MCF 10A (cell line): ENCODE data around the gene TTC3. TPM values are rescaled to one million over a fixed set of nuclear protein-coding genes. Genes with fewer than 3 reads are reported as not detected.

Source experiments
- BruUV-seq: library from RNA; stranded (reverse); fragments of 400-500 nt; replicated peaks from 2 replicates; lab custom pipeline; 2021; lab: Mats Ljungman, UMichigan
- CTCF ChIA-PET: fragments of 300-600 bp; sonication (Branson Sonifier 250); formaldehyde crosslinking; extraction: SDS; loops from one replicate; lab custom pipeline; 2021; ENCODE audit warnings: antibody characterized with exemption, inconsistent platforms; lab: Yijun Ruan, JAX
- POLR2A ChIA-PET: fragments of 300-600, 350-650 bp; sonication (Branson Sonifier 250); formaldehyde crosslinking; extraction: SDS; loops from one replicate; lab custom pipeline; 2020; ENCODE audit warnings: antibody characterized with exemption, inconsistent platforms; lab: Yijun Ruan, JAX
- DNase-seq: peaks from one replicate; pipeline ENCODE4 v3.0.0-alpha.2; 2018; ENCODE audit not compliant: unreplicated experiment
- H3K27ac Mint-ChIP-seq: one replicate; pipeline ENCODE4 v1.8.0; 2022; ENCODE audit warnings: mild to moderate bottlenecking, low read depth, mixed read lengths; ENCODE audit not compliant: unreplicated experiment
- H3K27me3 Mint-ChIP-seq: one replicate; pipeline ENCODE4 v1.8.0; 2022; ENCODE audit warnings: mixed read lengths; ENCODE audit not compliant: insufficient read depth, unreplicated experiment
- H3K36me3 Mint-ChIP-seq: one replicate; pipeline ENCODE4 v1.8.0; 2022; ENCODE audit warnings: mild to moderate bottlenecking, moderate library complexity, mixed read lengths; ENCODE audit not compliant: insufficient read depth, unreplicated experiment
- H3K4me1 Mint-ChIP-seq: one replicate; pipeline ENCODE4 v1.8.0; 2022; ENCODE audit warnings: mixed read lengths; ENCODE audit not compliant: insufficient read depth, unreplicated experiment
- H3K4me3 Mint-ChIP-seq: one replicate; pipeline ENCODE4 v1.8.0; 2022; ENCODE audit warnings: mild to moderate bottlenecking, moderate library complexity, mixed read lengths; ENCODE audit not compliant: unreplicated experiment
- H3K9me3 Mint-ChIP-seq: one replicate; pipeline ENCODE4 v1.8.0; 2022; ENCODE audit warnings: mixed read lengths; ENCODE audit not compliant: unreplicated experiment
- intact Hi-C: fragments of 100-400 bp; cut with micrococcal nuclease; formaldehyde crosslinking; loops from 2 replicates; pipeline ENCODE4 v1.14.1; 2022
- total RNA-seq: library from RNA; stranded (reverse); gene quantifications from 2 replicates; pipeline ENCODE4 v1.2.3, GENCODE V29; 2022
- TF ChIP-seq, protein P1 (sequence below): fragments of 200-600 bp; IDR thresholded peaks from one replicate; pipeline ENCODE4 v1.8.0; 2022; ENCODE audit warnings: antibody characterized with exemption, mild to moderate bottlenecking; ENCODE audit not compliant: unreplicated experiment

Gene TTC3
- total RNA-seq, 1 experiment from 2014 or later: 74.4 TPM

DNA sequence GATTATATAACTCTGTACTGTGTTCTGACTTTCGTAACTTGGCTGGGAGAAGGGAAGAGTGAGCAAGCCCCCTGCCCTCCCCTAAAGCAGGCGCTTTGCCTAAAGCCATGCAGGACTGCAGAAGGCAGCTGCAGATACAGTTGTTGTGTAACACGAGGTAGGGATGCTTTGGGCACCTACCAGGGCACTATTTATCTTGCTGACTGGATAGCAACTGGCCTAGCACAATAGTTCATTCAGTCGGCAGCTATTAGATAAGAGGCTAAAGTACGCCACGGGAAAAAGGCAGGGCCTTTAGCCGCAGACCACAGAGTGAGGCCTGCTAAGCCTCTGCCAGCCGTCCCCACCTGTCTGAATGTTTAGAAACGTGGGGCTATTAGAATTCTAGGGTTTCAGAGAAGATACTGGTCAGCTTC, 80.9 kb downstream of the TTC3 start:
- TF ChIP-seq, protein P1, sequence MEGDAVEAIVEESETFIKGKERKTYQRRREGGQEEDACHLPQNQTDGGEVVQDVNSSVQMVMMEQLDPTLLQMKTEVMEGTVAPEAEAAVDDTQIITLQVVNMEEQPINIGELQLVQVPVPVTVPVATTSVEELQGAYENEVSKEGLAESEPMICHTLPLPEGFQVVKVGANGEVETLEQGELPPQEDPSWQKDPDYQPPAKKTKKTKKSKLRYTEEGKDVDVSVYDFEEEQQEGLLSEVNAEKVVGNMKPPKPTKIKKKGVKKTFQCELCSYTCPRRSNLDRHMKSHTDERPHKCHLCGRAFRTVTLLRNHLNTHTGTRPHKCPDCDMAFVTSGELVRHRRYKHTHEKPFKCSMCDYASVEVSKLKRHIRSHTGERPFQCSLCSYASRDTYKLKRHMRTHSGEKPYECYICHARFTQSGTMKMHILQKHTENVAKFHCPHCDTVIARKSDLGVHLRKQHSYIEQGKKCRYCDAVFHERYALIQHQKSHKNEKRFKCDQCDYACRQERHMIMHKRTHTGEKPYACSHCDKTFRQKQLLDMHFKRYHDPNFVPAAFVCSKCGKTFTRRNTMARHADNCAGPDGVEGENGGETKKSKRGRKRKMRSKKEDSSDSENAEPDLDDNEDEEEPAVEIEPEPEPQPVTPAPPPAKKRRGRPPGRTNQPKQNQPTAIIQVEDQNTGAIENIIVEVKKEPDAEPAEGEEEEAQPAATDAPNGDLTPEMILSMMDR: no peak
- no peak overlapping the region for H3K27ac Mint-ChIP-seq
- H3K27me3 Mint-ChIP-seq: no peaks in the 10 kb centered on the region
- H3K36me3 Mint-ChIP-seq: peaks cover 83% of the 10 kb centered on the region
- DNase-seq: no peak
- intact Hi-C loops: no loop called here
- BruUV-seq: no TSS peak
- no peak overlapping the region for H3K4me3 Mint-ChIP-seq
- CTCF ChIA-PET: interaction anchor here (0.6 to 1.1 kb wide), 2 partner anchors 13 to 1170 kb away, joined by 3 read pairs; no protein-coding TSS in a partner anchor
- no peaks in the 10 kb centered on the region for H3K9me3 Mint-ChIP-seq
- peaks cover 10% of the 10 kb centered on the region for H3K4me1 Mint-ChIP-seq
- POLR2A ChIA-PET: interaction anchor here (0.5 kb wide), 1 partner anchor 30 kb away, joined by 3 read pairs; no protein-coding TSS in a partner anchor

DNA sequence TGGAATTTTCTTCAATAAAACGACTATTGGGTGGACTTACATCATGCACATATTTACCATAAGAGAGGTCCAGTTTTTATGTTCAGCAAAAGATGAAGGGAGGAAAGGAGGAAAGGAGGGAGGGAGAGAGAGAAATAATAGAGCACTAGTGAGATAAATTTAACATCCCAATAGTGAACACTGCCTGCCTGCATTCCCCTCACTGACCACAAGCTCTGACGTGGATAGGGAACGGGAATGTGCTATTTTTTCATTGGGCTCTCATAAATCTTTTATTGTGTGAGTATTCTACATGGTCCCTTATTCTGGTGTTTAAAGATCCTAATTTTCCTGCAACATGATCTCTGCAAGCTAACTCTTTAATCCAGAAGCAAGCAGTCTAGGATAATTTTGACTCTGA, 82.1 kb downstream of the TTC3 start:
- H3K4me3 Mint-ChIP-seq: no peak overlapping the region
- intact Hi-C loops: no loop called here
- H3K27me3 Mint-ChIP-seq: no peaks in the 10 kb centered on the region
- TF ChIP-seq, protein P1: no peak
- peaks cover 88% of the 10 kb centered on the region for H3K36me3 Mint-ChIP-seq
- H3K9me3 Mint-ChIP-seq: no peaks in the 10 kb centered on the region
- DNase-seq: no peak
- POLR2A ChIA-PET: interaction anchor here (0.7 kb wide), 1 partner anchor 19 kb away, joined by 3 read pairs; no protein-coding TSS in a partner anchor
- H3K27ac Mint-ChIP-seq: no peak overlapping the region
- H3K4me1 Mint-ChIP-seq: peaks cover 5% of the 10 kb centered on the region
- no TSS peak for BruUV-seq
- CTCF ChIA-PET: interaction anchor here (0.9 kb wide), 1 partner anchor 20 kb away, joined by 3 read pairs; no protein-coding TSS in a partner anchor

DNA sequence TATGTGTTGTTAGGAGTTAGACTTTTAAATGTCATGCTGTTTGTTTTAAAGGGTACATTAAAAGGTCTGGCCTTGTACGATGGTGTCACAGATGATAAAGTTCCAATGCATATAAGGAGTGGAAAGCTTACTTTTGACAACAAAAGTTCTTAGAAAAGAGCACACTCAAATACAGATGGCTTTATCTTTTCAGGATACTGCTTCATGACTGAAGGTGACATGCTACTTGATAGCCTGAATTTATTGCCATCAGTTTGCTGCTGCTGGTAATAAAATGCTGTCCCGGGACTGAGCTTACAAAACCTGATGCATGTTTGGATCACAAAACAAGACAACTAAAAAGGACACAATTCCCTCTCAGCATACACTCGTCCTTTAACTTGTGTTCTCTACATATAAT, 84.9 kb downstream of the TTC3 start:
- Mint-ChIP-seq H3K9me3 (no peaks in the 10 kb centered on the region), H3K4me3 (no peak overlapping the region), H3K27me3 (no peaks in the 10 kb centered on the region), H3K27ac (no peak overlapping the region), H3K36me3 (peaks cover 80% of the 10 kb centered on the region), H3K4me1 (peaks cover 5% of the 10 kb centered on the region)
- CTCF ChIA-PET: no interaction called here
- TF ChIP-seq, protein P1: no peak
- intact Hi-C loops: no loop called here
- no TSS peak for BruUV-seq
- POLR2A ChIA-PET: no interaction called here
- no peak for DNase-seq

DNA sequence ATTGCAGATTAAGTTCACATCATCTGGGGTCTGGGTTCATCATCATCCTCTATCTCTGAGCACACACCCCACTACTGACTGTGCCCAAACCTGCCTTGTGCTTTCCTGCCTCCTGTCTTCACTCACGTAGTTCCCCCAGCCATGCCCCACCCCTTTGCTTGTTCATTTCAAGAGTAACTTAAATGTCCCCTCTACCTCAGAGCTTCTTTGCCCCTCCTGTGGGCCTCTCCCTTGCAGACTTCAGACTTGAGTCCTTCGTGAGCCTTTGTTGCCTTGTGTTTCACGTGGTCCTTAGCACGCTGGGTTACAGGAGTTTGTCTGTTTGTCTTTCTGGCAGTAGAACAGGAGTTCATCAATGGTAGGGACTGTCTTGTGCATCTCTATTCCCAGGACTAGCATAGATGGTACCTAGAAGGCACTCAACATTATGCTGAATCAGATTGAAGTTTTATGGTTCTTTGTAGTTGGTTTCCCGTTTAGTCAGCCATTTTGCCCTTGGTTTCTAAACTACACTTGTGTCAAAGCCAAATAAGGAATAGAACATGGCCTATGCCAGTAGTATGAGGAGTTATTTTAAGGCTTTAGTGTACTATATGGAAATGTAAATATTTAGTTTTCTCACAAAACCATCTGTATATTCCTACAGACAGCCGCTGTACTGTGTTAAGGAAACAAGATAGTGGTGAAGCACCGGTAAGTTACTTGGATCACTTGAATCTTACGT, 86.2 kb downstream of the TTC3 start:
- intact Hi-C loops: no loop called here
- Mint-ChIP-seq H3K36me3 (peaks cover 76% of the 10 kb centered on the region), H3K27ac (no peak overlapping the region), H3K27me3 (no peaks in the 10 kb centered on the region), H3K9me3 (no peaks in the 10 kb centered on the region), H3K4me1 (no peaks in the 10 kb centered on the region), H3K4me3 (no peak overlapping the region)
- CTCF ChIA-PET: interaction anchor here (0.6 to 0.8 kb wide), 2 partner anchors 25 to 42 kb away, joined by 3 read pairs; no protein-coding TSS in a partner anchor
- TF ChIP-seq, protein P1: no peak
- BruUV-seq: no TSS peak
- DNase-seq: no peak
- POLR2A ChIA-PET: interaction anchor here (0.7 to 0.9 kb wide), 3 partner anchors 24 to 190 kb away, joined by 3 to 4 read pairs (median 3); no protein-coding TSS in a partner anchor
